HEK293 (cell line): Measurements from ENCODE around the gene KPTN.

Experiments
- CTCF ChIA-PET: fragments of 350-600 bp; formaldehyde crosslinking; extraction: SDS; loops from one replicate; lab custom pipeline; 2021; ENCODE audit warnings: antibody characterized with exemption; lab: Yijun Ruan, JAX
- POLR2A ChIA-PET: fragments of 300-600 bp; formaldehyde crosslinking; extraction: SDS; loops from one replicate; lab custom pipeline; 2020; ENCODE audit warnings: antibody characterized with exemption, inconsistent platforms; lab: Yijun Ruan, JAX
- H3K27ac ChIP-seq: fragments of 200-500 bp; sonication (Bioruptor generic); 2 replicates; pipeline ENCODE4 v1.5.1; 2014; ENCODE audit warnings: low read depth, low read length, control low read depth, inconsistent platforms; ENCODE audit errors: extremely low read depth
- H3K36me3 ChIP-seq, 2 experiments: fragments of 200-500 bp in 1 of 2; sonication (Bioruptor generic) in 1 of 2; 1 replicate in 1 of 2; 2 replicates in 1 of 2; pipeline ENCODE4 v1.5.1; 2014 to 2017; ENCODE audit warnings: inconsistent platforms in 2 of 2, low read length in 2 of 2; ENCODE audit not compliant: control insufficient read depth in 2 of 2, insufficient read depth in 1 of 2
- H3K4me1 ChIP-seq: fragments of 200-500 bp; sonication (Bioruptor generic); 2 replicates; pipeline ENCODE4 v1.5.1; 2014; ENCODE audit warnings: mild to moderate bottlenecking, low read length, inconsistent platforms; ENCODE audit not compliant: control insufficient read depth, insufficient read depth
- H3K4me3 ChIP-seq: 2 replicates; pipeline ENCODE4 v1.5.1; 2011; ENCODE audit warnings: low read depth, mild to moderate bottlenecking, control low read depth, low read length, moderate library complexity
- H3K9me3 ChIP-seq: fragments of 200-500 bp; sonication (Bioruptor generic); 2 replicates; pipeline ENCODE4 v1.5.1; 2014; ENCODE audit warnings: low read depth, low read length, inconsistent platforms; ENCODE audit not compliant: control insufficient read depth, insufficient read depth
- BCL11B ChIP-seq: fragments of 450-650 bp; formaldehyde crosslinking; IDR thresholded peaks from 2 replicates; pipeline ENCODE4 v1.5.1; 2016; ENCODE audit warnings: low read depth, missing biosample characterization, missing genetic modification characterization
- EGR2 ChIP-seq: fragments of 450-650 bp; formaldehyde crosslinking; IDR thresholded peaks from 2 replicates; pipeline ENCODE4 v1.5.1; 2016; ENCODE audit warnings: low read depth, missing biosample characterization, missing genetic modification characterization
- GLI4 ChIP-seq: fragments of 450-650 bp; formaldehyde crosslinking; IDR thresholded peaks from 2 replicates; pipeline ENCODE4 v1.5.1; 2016; ENCODE audit warnings: missing biosample characterization, missing genetic modification characterization
- OSR2 ChIP-seq: fragments of 450-650 bp; formaldehyde crosslinking; IDR thresholded peaks from 2 replicates; pipeline ENCODE4 v1.5.1; 2016; ENCODE audit warnings: missing biosample characterization, missing genetic modification characterization
- PRDM6 ChIP-seq: fragments of 450-650 bp; formaldehyde crosslinking; IDR thresholded peaks from 2 replicates; pipeline ENCODE4 v1.5.1; 2017; ENCODE audit warnings: missing biosample characterization, missing genetic modification characterization
- ZFHX2 ChIP-seq: fragments of 450-650 bp; formaldehyde crosslinking; conservative IDR thresholded peaks from 2 replicates; pipeline ENCODE4 v1.5.1; 2016; ENCODE audit warnings: missing biosample characterization, missing genetic modification characterization
- ZFP3 ChIP-seq: fragments of 450-650 bp; formaldehyde crosslinking; IDR thresholded peaks from 2 replicates; pipeline ENCODE4 v1.5.1; 2016; ENCODE audit warnings: low read depth, missing biosample characterization, missing genetic modification characterization
- ZIC2 ChIP-seq: fragments of 450-650 bp; formaldehyde crosslinking; IDR thresholded peaks from 2 replicates; pipeline ENCODE4 v1.5.1; 2016; ENCODE audit warnings: missing biosample characterization, missing genetic modification characterization
- ZNF155 ChIP-seq: fragments of 450-650 bp; formaldehyde crosslinking; IDR thresholded peaks from 2 replicates; pipeline ENCODE4 v1.5.1; 2016; ENCODE audit warnings: missing biosample characterization, missing genetic modification characterization
- ZNF169 ChIP-seq: fragments of 450-650 bp; formaldehyde crosslinking; IDR thresholded peaks from 2 replicates; pipeline ENCODE4 v1.5.1; 2016; ENCODE audit warnings: missing biosample characterization, missing genetic modification characterization
- ZNF211 ChIP-seq: fragments of 450-650 bp; formaldehyde crosslinking; IDR thresholded peaks from 2 replicates; pipeline ENCODE4 v1.5.1; 2016; ENCODE audit warnings: low read depth, missing biosample characterization, missing genetic modification characterization
- ZNF362 ChIP-seq: fragments of 450-650 bp; formaldehyde crosslinking; IDR thresholded peaks from 2 replicates; pipeline ENCODE4 v1.5.1; 2016; ENCODE audit warnings: missing biosample characterization, missing genetic modification characterization
- ZNF398 ChIP-seq: fragments of 450-650 bp; formaldehyde crosslinking; IDR thresholded peaks from 2 replicates; pipeline ENCODE4 v1.5.1; 2017; ENCODE audit warnings: missing biosample characterization, missing genetic modification characterization
- ZNF416 ChIP-seq: fragments of 450-650 bp; formaldehyde crosslinking; IDR thresholded peaks from 2 replicates; pipeline ENCODE4 v1.5.1; 2016; ENCODE audit warnings: missing biosample characterization, missing genetic modification characterization
- ZNF48 ChIP-seq: fragments of 450-650 bp; formaldehyde crosslinking; IDR thresholded peaks from 2 replicates; pipeline ENCODE4 v1.5.1; 2016; ENCODE audit warnings: missing biosample characterization, missing genetic modification characterization
- ZNF544 ChIP-seq: fragments of 450-650 bp; formaldehyde crosslinking; IDR thresholded peaks from 2 replicates; pipeline ENCODE4 v1.5.0; 2017; ENCODE audit warnings: missing biosample characterization, missing genetic modification characterization
- ZNF560 ChIP-seq: fragments of 450-650 bp; formaldehyde crosslinking; IDR thresholded peaks from 2 replicates; pipeline ENCODE4 v1.5.1; 2017; ENCODE audit warnings: missing biosample characterization, missing genetic modification characterization, borderline replicate concordance
- ZNF610 ChIP-seq: fragments of 450-650 bp; formaldehyde crosslinking; IDR thresholded peaks from 2 replicates; pipeline ENCODE4 v1.5.1; 2016; ENCODE audit warnings: missing biosample characterization, missing genetic modification characterization, borderline replicate concordance
- ZNF677 ChIP-seq: fragments of 450-650 bp; IDR thresholded peaks from 2 replicates; pipeline ENCODE4 v1.5.0; 2018; ENCODE audit warnings: missing biosample characterization, mild to moderate bottlenecking, missing genetic modification characterization, moderate library complexity
- ZNF768 ChIP-seq: fragments of 450-650 bp; formaldehyde crosslinking; IDR thresholded peaks from 2 replicates; pipeline ENCODE4 v1.5.1; 2018; ENCODE audit warnings: missing biosample characterization, mild to moderate bottlenecking, missing genetic modification characterization
- TF ChIP-seq, protein P1 (sequence below): fragments of 450-650 bp; formaldehyde crosslinking; IDR thresholded peaks from 2 replicates; pipeline ENCODE4 v1.5.1; 2016; ENCODE audit warnings: missing biosample characterization, missing genetic modification characterization
- TF ChIP-seq, protein P2 (sequence below): fragments of 450-650 bp; formaldehyde crosslinking; IDR thresholded peaks from 2 replicates; pipeline ENCODE4 v1.5.1; 2016; ENCODE audit warnings: missing biosample characterization, missing genetic modification characterization

Gene KPTN

GRCh38 chr19:47512948-47513319 is 28.9 kb upstream of the KPTN start:
- H3K9me3 ChIP-seq = no peaks in the 10 kb centered on the region
- no peak overlapping the region for H3K4me3 ChIP-seq
- peaks cover 0 to 17% of the 10 kb centered on the region in 2 experiments; a peak in 1 of 3 replicates for H3K36me3 ChIP-seq
- POLR2A ChIA-PET = interaction anchor here (0.7 to 2.3 kb wide), 3 partner anchors 17 to 1796 kb away, joined by 4 to 7 read pairs (median 5); partner anchors contain the start of gene KPTN
- CTCF ChIA-PET = interaction anchor here (0.6 kb wide), 1 partner anchor 9 kb away, joined by 3 read pairs; no protein-coding TSS in a partner anchor
- TF ChIP-seq ZIC2 (tag by site-specific recombination) = no peak
- TF ChIP-seq ZNF211 (tag by site-specific recombination) = no peak
- 0 out of 2 replicates have a peak, but pooled peaks have one; percentile 11 for TF ChIP-seq ZNF398 (tag by site-specific recombination)
- no peak for TF ChIP-seq GLI4 (tag by site-specific recombination)
- peak; percentile 74; the same call in 1 of the 2 replicates for TF ChIP-seq EGR2 (tag by site-specific recombination)
- TF ChIP-seq BCL11B (tag by site-specific recombination) = no peak
- TF ChIP-seq ZNF677 (tag by site-specific recombination) = no peak
- no peak for TF ChIP-seq ZNF768 (tag by site-specific recombination)
- TF ChIP-seq ZFHX2 (tag by site-specific recombination) = peak; percentile 75
- no peak for TF ChIP-seq ZNF362 (tag by site-specific recombination)
- TF ChIP-seq ZNF560 (tag by site-specific recombination) = no peak
- TF ChIP-seq OSR2 (tag by site-specific recombination) = no peak
- TF ChIP-seq ZFP3 (tag by site-specific recombination) = no peak
- TF ChIP-seq PRDM6 (tag by site-specific recombination) = no peak
- peaks cover 17% of the 10 kb centered on the region for H3K4me1 ChIP-seq
- H3K27ac ChIP-seq = 0 out of 2 replicates have a peak overlapping the region, but pooled peaks have one; percentile 11

DNA sequence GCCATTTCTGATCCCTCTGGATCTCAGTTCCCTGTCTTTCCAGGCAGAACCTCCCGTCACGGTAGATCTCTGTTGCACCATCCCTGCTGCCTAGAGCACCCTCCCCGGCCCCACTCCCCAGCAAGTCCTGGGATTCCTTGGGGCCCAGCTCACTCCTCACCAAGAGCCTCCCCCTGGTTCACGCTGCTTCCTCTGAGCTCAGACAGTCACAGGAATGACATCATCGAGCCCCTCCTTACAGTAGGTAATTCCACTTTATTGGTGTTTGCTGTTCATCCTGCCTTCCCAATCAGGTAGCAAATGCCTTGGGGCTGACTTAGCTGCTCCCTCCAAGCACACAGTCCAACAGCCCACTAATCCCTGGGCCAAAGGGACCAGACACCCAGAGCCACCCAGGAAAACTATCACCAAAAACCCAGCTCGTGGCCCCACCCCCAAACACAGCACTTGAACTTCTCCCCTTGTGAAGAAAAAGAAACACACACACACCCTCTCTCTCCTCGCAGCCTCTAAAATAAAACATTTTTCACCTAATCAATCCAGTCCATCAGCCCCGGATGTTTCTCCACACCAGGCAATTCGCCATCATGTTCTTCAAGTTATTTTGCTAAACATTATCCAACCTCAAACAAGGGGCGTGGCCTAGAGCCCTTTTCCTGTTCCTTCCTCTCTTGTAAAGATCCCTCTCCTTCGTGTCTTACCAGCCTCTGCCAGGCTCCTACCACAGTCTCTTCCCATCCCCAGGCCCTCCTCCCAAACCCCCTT is 28.3 kb upstream of the KPTN start:
- ChIA-PET POLR2A (interaction anchor here (0.8 to 2.3 kb wide), 2 partner anchors 18 to 28 kb away, joined by 4 to 7 read pairs; partner anchors contain the start of gene KPTN), CTCF (interaction anchor here (0.6 to 1.1 kb wide), 2 partner anchors 8 to 78 kb away, joined by 3 to 4 read pairs; no protein-coding TSS in a partner anchor)
- peaks cover 0 to 20% of the 10 kb centered on the region in 2 experiments; a peak in 1 of 3 replicates for H3K36me3 ChIP-seq
- peaks cover 17% of the 10 kb centered on the region for H3K4me1 ChIP-seq
- 0 out of 2 replicates have a peak overlapping the region, but pooled peaks have one; percentile 11 for H3K27ac ChIP-seq
- H3K4me3 ChIP-seq = no peak overlapping the region
- no peaks in the 10 kb centered on the region for H3K9me3 ChIP-seq
- TF ChIP-seq ZNF416 (tag by site-specific recombination) (no peak), ZNF48 (no peak), ZNF610 (tag by site-specific recombination) (no peak), ZNF169 (tag by site-specific recombination) (no peak), ZNF155 (tag by site-specific recombination) (no peak), ZNF544 (tag by site-specific recombination) (no peak)
- TF ChIP-seq, protein P1, sequence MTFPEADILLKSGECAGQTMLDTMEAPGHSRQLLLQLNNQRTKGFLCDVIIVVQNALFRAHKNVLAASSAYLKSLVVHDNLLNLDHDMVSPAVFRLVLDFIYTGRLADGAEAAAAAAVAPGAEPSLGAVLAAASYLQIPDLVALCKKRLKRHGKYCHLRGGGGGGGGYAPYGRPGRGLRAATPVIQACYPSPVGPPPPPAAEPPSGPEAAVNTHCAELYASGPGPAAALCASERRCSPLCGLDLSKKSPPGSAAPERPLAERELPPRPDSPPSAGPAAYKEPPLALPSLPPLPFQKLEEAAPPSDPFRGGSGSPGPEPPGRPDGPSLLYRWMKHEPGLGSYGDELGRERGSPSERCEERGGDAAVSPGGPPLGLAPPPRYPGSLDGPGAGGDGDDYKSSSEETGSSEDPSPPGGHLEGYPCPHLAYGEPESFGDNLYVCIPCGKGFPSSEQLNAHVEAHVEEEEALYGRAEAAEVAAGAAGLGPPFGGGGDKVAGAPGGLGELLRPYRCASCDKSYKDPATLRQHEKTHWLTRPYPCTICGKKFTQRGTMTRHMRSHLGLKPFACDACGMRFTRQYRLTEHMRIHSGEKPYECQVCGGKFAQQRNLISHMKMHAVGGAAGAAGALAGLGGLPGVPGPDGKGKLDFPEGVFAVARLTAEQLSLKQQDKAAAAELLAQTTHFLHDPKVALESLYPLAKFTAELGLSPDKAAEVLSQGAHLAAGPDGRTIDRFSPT (tag by site-specific recombination) = no peak
- TF ChIP-seq, protein P2, sequence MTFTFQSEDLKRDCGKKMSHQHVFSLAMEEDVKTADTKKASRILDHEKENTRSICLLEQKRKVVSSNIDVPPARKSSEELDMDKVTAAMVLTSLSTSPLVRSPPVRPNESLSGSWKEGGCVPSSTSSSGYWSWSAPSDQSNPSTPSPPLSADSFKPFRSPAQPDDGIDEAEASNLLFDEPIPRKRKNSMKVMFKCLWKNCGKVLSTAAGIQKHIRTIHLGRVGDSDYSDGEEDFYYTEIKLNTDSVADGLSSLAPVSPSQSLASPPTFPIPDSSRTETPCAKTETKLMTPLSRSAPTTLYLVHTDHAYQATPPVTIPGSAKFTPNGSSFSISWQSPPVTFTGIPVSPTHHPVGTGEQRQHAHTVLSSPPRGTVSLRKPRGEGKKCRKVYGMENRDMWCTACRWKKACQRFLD (tag by site-specific recombination) = no peak
